GM18511 (cell line): ENCODE measurements around the gene EYA4.

Experiments
- ATAC-seq: cut with Tn5 transposase; IDR thresholded peaks from one replicate; pipeline ENCODE4 v1.9.1; 2021; ENCODE audit warnings: mild to moderate bottlenecking, moderate library complexity; ENCODE audit not compliant: unreplicated experiment

Gene EYA4

GRCh38 chr6:133242637-133243585 lies 1.8 kb downstream of the EYA4 start:
- ATAC-seq = no peak

DNA sequence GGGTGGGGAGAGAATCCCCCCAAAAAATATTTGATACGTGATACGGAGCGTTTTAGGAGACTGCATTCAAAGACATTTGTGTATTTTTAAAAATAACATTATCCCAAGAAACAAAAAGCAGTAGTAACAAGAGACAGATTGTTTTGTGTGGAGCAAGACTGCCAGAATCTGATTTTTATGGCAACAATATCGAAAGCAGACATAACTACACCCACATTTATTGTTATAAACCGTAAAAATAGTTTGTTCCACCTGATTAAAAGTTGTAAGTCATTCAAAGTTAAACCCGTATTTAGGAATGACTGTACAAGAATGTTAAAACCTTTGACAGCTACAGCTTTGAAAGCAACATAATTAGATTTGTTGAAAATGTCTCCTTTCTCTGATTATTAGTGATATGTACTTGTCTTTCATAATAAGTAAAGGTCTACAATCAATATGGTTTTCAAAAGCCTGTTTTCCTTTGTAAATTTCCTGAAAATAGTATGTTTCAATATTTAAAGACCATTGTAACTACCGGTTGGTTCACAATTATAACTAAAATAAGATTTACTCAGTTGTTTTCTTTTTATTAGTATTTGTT lies 2.7 kb downstream of the EYA4 start:
- no peak for ATAC-seq

DNA sequence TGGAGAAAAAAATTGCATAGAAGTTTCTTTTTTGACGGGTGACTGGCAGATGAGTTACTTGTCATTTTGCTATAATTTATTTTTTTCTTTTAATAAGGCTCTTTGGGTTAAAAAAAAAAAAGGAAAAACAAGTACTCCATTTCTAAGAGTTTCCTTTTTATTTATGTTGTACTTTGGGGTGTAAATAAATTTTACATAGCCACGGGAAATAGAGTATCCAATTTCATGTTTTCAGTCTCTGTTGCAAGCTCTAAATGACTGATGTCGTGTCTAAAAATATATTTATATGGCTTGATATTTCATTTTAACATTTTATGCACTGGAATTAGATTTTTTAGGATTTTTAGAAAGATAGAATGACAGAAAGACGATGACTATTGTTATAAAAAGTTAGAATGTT lies 3.4 kb downstream of the EYA4 start:
- ATAC-seq = no peak

- ATAC-seq = no peak
These were observed 3.9 kb downstream of the EYA4 start for GRCh38 chr6:133245007-133245406.

- ATAC-seq = no peak
These were observed 4.3 kb downstream of the EYA4 start for GRCh38 chr6:133245422-133245903.

DNA sequence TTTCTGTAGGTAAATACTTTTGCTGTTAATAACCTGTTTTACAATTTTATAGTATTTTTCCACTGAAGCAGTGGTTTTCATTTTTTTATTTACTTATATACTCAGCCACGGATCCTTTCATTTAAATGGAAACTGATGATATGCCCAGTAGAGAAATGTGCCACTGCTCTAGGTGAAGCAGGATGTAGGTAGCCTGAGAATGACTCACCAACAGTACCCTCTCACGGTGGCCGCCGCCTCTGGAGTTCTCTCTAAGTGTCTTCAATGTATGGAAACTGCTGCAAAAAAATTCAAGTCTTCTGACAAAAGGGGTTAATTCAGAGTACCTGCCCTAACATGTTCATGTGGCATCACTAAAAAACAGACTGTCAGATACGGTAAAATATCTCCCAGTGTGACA lies 6.4 kb downstream of the EYA4 start:
- ATAC-seq = no peak

DNA sequence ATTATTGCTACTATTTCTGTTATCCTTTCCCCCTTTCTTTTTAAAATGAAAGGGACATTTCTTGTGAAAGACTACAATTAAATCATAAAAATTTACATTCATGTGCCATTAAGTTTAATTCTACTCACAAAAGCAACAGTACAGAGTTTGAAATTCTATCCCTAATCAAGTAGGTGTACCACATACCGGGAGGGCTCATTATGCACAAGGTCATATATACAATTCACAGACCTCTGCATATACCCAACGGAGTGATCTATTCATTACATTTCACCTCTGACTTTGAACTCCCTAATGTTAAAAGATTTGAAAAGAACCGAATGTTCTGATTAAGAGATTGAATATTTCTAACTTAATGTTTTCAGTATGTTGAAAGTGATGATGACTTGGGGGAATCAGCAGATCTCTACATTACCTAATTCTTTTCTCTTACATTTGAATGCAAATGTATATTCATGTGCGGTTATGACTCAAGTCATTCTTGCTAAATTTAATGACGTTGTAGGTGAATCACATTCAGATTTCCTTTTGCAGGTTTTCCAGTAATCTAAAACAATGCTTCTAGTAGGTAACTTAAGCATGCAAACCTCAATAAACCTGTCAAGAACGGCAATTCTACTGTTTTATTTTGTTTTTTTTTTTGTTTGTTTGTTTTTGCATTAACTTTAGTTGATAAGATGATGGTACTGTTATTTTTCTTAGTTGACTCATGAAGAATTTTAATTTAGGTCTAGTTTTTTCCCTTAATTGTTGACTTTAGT lies 7.3 kb downstream of the EYA4 start:
- ATAC-seq = no peak

- no peak for ATAC-seq
These were observed 10.5 kb downstream of the EYA4 start for GRCh38 chr6:133251688-133252087.

GRCh38 chr6:133254552-133255228 lies 13.5 kb downstream of the EYA4 start:
- ATAC-seq = no peak

DNA sequence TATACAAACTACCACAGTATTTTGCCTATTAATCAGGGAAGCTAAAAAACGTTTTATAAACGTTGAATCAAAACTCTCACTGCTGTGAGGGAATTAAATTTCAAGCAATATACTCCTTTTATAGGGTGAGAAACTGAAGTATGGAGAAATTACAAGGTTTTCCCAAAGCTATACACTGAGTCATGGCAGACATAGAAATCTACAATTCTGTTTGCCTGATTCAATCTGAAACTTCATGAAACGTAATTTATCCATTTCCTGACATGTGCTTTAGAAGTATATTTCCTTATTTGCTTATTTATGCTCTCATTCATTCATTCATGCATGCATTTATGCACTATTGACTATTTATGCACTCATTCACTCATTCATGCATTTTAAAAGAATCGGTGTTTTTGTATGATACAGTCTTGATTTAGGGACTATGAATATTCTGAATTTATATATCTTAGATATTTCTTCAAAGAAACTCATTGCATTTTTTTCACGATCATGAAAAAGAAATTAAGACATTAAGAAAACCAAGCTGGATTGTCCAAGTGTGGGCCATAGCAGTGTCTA lies 16.5 kb downstream of the EYA4 start:
- ATAC-seq = no peak

DNA sequence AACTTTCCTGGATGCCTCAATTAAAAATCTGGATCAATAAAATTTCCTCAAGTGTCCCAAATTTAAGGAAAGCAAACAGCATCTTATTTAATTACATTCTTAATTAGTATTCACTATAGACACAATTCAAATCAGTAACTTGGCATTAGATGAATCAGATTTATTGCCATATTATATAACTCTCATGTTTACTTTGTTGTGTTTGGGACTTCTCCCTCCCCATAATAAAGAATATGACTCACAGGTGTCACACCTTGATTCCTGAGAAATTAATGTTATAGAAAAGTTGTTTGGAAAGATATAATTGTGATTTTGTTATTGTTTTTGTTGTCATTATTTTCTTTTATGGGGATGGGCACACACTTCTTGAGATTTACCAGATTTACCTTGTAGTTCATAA lies 18.4 kb downstream of the EYA4 start:
- no peak for ATAC-seq

GRCh38 chr6:133262804-133263203 lies 21.6 kb downstream of the EYA4 start:
- no peak for ATAC-seq

GRCh38 chr6:133265066-133265465 lies 23.9 kb downstream of the EYA4 start:
- no peak for ATAC-seq

GRCh38 chr6:133266186-133266585 lies 25.0 kb downstream of the EYA4 start:
- no peak for ATAC-seq

GRCh38 chr6:133268621-133269020 lies 27.5 kb downstream of the EYA4 start:
- ATAC-seq = no peak

GRCh38 chr6:133274813-133275212 lies 33.7 kb downstream of the EYA4 start:
- no peak for ATAC-seq

DNA sequence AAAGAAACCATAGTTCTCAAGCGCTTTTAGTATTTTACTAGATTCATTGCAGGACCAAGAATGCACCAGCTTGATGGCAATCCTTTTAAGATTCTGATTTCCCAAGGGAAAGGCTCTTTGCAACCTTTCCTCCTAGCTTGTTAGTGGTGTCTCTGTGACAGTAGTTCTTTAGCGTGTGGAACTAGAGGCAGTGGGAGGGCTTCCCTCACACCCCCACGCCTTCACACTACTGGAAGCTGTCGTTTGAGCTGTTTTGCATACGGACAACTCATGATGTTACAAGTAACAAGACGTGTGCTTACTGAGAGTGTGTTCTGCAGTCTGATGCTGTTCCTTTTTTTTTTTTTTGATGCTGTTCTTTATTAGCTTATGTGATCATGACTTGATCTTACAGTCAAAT lies 34.1 kb downstream of the EYA4 start:
- no peak for ATAC-seq

DNA sequence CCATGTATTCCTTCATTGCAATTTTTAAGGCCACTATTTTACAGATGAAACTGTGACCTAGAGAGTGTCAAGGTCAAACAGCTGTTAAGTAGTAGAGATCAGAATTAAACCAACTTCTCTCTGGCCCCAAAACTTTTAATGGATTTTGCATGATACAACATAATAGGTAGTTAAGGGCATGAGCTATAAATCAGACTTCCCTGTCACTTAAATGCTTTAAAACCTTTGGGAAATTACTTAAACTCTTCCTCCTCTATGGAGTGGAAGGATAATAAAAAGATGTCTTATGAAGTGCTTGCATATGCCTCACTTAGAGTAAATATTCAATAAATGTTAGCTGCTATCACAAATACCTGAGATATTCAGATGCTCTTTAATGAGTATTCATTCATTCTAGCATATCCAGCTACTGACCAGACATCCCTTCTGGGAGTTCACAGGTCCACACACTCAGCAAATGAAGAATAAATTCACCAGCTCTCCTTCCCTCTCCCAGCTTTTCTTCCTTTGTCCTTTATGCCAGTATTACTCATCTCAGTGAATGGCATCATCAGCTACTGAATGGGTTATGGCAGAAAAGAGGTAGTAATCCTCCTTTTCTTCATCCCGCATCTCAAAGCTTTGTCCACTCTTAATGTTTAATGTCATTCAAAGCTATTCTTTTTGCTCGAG lies 36.2 kb downstream of the EYA4 start:
- ATAC-seq = no peak

DNA sequence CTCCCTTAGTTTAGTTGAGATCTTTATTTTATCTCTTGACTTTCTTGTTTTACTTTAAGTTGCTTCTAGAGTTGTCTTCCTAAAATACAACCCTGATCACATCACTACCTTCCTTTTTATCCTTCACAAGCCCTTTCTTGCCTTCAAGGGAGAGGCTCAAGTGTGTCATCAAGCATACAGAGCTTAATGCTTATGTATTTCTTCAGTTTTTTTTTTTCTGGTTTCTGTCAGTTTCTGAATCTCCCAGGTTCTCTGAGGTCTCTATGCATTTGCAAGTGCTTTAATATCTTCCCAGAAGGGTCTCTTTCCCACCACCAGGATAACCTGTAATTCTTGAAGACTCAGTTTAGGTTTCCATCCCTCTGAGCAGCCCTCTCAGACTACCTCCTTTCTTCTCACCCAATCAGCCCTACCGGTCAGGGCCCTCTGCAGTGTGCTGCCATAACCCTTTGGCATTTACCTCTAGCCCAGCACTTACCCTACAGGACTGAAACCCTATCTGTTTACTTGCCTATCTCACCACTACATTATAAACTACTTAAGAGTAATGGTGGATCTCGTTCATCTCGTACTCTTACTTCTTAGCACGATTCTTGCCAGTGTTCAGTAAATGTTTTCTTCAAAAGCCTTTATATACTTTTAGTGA lies 36.9 kb downstream of the EYA4 start:
- ATAC-seq = no peak

DNA sequence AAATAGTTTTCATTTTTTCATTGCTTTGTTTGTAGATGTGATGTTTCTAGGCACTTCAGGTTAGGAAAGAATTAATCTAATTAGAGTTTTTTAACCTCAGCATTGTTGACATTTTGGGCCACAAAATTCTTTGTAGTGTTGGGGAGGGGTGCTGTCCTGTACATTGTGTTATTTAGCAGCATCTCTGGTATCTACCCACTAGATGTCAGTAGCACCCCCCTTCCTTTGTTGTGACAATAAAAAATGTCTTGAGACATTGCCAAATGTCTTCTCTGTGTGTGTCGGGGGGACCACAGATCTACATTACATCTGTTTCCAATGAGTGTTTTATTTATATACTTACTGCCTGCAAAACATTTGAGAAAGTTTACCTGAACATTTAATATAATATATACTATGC lies 45.6 kb downstream of the EYA4 start:
- no peak for ATAC-seq
